Limb (tissue), 2 donors: ENCODE results near the gene SULT1C3.

ENCODE experiments used
- DNase-seq, 2 donors: peaks; one replicate each; pipeline ENCODE4 v3.0.0-alpha.2; 2016; ENCODE audit errors: extremely low spot score in 2 of 2

The SULT1C3 gene

GRCh38 chr2:108301558-108301957, 61.8 kb downstream of the SULT1C3 start:
- DNase-seq: no peak

- DNase-seq: no peak
Measured at GRCh38 chr2:108304975-108305374, 65.2 kb downstream of the SULT1C3 start.

GRCh38 chr2:108305901-108306300, 66.1 kb downstream of the SULT1C3 start:
- no peak for DNase-seq

GRCh38 chr2:108309903-108310302, 70.1 kb downstream of the SULT1C3 start:
- DNase-seq: no peak
